ENCODE data around the gene PPIB.
A peak's percentile ranks its signal among the peaks of the same experiment; 100 is the strongest.

PPIB gene

DNA sequence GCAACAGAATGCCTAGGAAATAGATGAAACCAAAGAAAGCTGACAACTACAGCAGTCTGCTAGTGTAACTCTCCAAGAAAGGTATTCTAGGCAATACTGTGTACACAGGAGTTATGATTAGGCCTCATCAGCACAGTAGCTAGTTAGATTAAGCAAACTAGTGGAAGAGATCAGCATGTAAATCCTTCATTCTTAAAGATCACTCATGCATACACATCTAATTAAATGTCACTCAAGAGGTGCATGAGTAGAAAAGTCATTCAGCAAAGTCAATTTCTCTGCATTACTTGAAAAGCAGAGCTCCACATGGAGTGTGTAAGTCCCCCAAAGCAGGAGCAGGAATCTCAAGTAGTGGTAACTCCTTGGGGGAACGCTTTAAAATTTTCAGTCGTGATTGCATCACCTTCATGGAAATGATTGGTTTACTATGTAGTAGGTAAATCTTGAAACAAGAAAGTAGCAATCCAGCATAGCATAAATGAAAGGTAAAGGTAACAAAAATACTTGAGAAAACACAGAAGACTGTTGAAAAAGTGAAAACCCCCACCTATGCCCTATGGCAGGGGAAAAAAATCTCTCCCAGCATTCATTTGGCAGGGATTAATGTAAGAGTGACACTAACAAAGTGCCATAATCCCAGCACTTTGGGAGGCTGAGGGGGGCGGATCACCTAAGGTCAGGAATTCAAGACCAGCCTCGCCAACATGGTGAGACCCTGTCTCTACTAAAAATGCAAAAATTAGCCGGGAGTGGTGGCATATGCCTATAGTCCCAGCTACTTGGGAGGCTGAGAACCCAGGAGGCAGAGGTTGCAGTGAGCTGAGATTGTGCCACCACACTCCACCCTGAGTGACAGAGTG, 29.4 kb upstream of the PPIB start:
- no peak for TF ChIP-seq CTCF (conservative IDR thresholded peaks at IDR 0.05; ENCODE audit: low read length)
- no peak overlapping the region for H3K4me3 ChIP-seq (ENCODE audit: low read length)
- DNase-seq (ENCODE audit: low read depth), result no peak

DNA sequence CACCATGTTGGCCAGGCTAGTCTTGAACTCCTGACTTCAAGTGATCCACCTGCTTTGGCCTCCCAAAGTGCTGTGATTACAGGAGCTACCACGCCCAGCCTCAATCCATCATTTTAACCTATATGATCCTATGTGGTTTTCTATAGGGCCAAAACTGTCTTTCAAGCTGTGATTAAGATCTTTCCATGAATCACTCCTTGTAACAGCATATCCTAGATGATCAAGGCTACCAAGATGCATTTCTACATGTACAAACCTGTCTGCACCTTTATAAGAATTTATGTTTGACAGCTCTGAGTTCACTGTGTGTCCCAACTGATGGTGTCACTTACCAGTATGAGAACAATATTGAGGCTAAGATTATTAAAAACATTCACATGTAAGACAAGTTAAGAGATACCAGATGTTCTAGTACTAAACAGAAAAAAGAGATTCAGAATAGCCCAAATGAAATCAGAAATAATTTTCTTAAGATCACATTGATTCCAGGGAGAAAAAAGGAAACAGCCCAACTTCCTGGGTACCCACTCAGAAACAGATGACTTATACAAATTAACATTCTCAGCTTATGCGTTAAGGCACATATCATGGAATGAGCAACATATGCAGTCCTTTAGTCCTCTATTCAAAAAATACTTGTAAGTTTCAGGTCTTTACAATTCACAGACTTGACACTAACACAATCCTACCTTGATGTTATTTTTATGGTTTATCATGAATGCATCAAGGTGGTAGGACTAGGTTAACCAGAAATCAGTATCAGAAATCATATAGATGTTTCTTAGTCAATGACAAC, 24.8 kb upstream of the PPIB start:
- peak; percentile 25 for DNase-seq (ENCODE audit: low read depth)
- H3K4me3 ChIP-seq (ENCODE audit: low read length), result no peak overlapping the region
- no peak for TF ChIP-seq CTCF (conservative IDR thresholded peaks at IDR 0.05; ENCODE audit: low read length)

GRCh38 chr15:64185146-64185911, 22.5 kb upstream of the PPIB start:
- H3K4me3 ChIP-seq (ENCODE audit: low read length), result no peak overlapping the region
- TF ChIP-seq CTCF (conservative IDR thresholded peaks at IDR 0.05; ENCODE audit: low read length), result no peak
- no peak for DNase-seq (ENCODE audit: low read depth)

DNA sequence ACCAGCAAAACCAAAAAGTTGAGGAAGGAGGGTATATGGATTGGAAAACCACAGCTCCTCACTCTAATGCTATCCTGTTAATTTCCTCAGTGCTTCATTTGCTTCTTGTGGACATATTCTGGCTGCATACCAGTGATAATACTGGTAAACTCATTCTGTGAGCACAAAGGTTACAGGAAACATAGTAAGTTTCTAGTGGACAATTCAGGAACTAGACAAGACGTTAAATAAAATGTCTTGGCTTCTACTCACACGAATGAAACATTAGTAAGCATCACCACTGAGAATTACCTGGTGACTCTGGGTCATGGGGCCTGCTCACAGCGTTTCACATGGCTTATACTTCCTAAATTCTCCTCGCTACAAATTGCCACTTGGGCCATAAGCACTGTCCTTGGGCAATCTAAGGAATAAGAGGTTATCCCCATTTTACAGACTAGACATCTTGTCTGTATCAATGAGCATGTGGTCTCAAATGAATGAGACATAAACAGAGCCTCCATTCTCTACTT, 20.1 kb upstream of the PPIB start:
- TF ChIP-seq CTCF (conservative IDR thresholded peaks at IDR 0.05; ENCODE audit: low read length), result no peak
- H3K4me3 ChIP-seq (ENCODE audit: low read length), result no peak overlapping the region
- no peak for DNase-seq (ENCODE audit: low read depth)

DNA sequence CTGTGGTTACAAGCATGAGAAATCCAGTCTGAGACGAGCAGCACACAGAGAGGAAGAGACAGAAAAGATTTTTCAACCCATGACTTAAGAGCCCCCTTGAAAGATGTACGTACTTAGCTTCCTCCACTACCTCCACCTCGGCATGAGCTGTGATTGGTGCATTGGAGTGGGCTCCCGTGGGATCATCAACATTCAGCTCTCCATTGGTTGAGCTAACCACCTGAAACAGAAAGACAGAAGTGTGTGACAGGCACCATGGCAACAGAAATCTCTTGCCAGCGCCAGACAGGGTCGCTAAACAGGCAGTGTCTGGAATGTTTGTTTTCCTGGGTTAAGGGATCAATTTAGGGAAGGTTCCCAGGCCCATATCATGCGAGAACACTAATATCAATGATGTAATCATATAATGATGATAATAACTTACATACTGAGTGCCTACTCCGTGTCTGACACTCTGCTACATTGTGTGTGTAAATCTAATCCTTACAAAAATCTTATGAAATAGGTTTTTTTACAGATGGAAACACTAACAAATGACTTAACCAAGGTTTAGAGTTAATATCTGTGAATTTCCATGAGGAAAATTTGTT, 17.5 kb upstream of the PPIB start:
- no peak for TF ChIP-seq CTCF (conservative IDR thresholded peaks at IDR 0.05; ENCODE audit: low read length)
- H3K4me3 ChIP-seq (ENCODE audit: low read length), result no peak overlapping the region
- no peak for DNase-seq (ENCODE audit: low read depth)

DNA sequence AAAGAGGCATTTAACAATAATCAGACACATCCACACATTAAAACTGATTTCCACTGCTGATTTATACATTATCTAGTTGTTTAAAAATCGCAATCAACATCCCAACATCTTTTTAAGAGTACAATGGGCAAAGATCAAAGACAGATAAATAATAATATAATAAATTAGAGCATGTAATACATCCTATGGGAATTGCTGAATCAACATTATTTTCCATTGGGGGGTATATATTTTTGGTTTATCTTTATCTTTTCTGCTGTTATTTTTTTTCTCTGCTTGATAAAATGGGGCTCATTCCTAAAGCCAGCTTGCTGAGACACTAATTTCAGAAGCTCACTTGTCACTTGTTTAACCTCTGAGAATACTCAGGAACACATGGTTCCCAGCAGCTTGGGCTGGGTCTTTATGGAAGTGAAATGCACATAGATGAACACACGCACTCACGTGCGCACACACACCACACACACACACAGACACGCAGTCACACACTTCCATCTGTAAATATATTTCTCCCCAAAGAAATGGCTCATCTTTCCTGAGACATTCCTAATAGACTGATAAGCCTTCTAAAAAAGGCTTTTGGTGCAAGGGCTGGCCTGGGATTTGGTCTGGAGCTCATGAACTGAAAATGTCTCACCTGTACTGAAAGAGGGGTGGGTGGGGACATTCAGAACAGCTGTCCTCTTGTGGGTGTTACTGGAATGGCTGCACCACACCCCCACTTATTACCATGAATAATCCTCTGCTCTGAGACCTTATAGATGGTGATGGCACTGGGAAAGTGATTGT, 3.5 kb upstream of the PPIB start:
- TF ChIP-seq CTCF (conservative IDR thresholded peaks at IDR 0.05; ENCODE audit: low read length), result no peak
- H3K4me3 ChIP-seq (ENCODE audit: low read length), result no peak overlapping the region
- DNase-seq (ENCODE audit: low read depth), result no peak

Data from AG10803 (cell line).